HG02870 (cell line): ENCODE data around the gene RNLS.
A peak's percentile ranks its signal among the peaks of the same experiment; 100 is the strongest.

Experiments
- ATAC-seq: cut with Tn5 transposase; IDR thresholded peaks from one replicate; pipeline ENCODE4 v1.9.1; 2021; ENCODE audit warnings: mild to moderate bottlenecking, moderate library complexity; ENCODE audit not compliant: unreplicated experiment

The RNLS gene

DNA sequence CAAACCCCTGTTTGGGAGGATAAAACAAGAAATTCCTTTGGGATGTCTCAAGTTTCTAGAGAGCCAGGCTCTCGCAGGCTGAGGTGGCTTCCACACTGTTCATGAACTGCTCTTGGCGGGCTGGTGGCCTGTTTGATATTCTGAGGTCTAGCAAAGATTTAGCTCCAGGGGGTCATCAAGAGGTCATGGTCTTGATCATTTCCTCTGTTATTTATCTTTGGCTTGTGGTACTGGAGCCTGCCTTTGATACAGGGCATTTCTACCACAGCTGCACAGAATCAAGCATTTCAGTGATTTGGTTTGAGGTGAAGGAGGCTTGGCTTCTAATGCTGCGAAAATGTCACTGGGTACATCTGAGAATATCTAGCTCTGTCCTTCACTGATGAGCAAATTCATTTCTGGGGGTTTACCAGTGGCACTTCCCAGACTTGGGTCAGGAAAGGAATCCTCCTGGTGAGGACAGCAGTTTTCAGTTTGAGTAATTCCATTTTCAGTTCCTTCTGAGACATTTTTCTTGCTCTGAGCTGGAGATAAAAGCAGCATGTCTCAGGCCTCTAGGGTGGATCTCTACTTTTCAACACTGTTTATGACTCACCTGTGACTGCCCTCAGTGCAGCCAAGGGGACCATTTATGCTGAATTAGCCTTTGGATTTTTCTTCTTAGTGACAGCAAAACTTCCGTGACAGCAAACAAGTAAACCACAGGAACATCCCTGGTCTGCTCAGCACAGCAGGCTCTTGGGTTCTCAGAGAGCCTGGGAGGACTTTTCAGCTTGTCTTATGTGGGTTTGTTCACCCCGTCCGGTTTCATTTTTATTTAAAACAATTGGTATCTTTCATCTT, 312.0 kb downstream of the RNLS start:
- ATAC-seq, result peak; percentile 90

DNA sequence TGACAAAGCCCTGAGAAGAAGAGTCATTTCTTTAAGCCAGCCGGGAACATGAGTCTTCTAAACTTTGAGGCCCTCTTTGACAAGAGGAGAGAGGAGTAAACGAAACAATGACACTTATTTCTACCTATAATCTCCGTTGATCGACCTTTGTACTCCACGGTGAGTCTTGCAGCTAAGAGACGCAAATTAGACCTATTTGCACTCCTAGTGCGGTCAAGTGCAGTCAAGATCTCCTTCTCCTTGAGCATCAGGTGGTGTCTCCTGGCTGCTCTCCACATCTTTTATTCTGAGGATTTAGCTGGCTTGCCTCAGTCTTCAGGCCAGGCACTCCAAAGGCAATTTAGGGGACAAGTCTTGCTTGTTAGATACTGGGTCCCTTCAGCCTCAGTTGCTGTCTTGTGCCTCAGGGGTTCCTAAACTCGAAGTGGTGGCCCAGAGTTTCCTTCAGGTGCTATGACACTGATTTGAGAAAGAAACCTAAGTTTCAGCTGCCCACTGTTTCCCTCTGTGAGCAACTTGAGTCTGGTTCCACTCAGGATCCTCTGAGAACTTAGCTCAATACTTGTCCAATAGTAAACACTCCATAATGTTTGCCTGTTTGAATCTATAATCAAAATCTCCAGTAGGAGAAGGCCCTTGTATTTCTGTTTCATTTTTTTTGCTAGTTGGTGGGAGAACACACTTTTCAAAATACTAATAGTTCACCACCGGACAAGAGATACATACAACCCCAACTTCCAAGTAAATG, 312.9 kb downstream of the RNLS start:
- no peak for ATAC-seq

GRCh38 chr10:88262591-88263234, 320.4 kb downstream of the RNLS start:
- ATAC-seq, result no peak

DNA sequence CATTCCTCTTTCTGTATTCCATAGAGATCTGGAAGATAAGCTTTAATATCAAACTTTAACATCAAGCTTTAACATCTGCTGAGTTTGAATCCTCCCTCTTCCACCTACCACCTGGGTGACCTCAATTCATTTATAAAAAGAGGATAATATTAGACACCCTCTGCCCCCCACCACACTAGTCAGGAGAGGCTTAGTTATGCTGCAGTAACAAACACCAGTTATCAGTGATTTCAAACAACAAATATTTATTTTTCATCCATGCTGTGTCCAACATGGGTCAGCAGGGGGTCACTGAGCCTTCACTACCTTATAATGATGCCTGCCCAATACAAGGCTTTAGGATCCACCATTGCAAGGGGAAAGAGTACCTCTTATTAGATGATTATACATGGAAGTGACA, 322.0 kb downstream of the RNLS start:
- ATAC-seq, result no peak

DNA sequence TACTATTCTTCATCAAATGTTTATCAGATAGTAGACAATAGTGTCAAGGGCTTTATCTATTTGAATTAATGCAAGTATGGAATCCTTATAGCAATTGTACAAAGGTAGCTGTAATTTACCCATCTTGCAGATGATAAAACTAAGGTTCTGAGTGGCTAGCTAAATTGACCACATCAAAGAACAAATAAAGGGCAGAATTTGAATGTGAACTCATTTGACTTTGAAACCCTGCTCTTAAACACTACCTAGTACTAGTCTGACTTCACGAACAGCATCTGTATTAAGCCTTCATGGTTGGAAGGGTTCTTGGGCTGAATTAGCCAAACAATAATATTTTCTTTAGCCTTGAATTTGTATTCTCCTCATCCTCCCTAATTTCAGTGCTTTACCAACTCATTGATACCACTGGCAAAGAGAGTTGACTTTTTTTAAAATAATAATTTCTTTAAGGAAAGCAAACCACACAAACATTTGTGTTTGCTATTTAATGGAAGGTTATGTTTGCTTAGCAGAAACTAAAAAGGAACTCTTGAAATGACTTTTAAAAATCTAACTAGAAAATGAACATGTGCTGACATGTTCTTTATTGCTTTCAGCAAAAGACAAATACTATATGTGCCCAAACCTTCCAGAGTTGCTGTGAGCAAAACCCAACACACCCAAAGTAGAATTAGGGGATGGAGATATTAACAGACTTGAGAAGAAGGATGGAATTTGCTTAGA, 322.6 kb downstream of the RNLS start:
- peak; percentile 83 for ATAC-seq

DNA sequence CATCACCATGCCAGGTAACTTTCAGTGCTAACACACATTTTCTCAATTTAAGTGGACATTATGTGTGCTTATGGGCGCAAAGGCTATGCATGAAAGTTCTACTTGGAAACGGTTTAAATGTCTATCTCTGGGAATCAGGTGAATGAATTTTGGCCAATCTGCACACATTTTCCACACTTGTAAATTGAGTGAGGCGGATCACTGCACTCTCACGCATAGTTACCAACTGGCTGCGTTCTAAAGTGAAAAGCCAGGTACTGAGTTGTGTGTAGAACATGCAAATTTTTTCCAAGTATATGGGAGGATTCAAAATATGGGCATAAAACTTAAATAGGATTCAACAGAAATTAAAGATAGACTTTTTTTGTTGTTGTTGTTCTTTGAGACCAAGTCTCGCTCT, 323.7 kb downstream of the RNLS start:
- no peak for ATAC-seq

DNA sequence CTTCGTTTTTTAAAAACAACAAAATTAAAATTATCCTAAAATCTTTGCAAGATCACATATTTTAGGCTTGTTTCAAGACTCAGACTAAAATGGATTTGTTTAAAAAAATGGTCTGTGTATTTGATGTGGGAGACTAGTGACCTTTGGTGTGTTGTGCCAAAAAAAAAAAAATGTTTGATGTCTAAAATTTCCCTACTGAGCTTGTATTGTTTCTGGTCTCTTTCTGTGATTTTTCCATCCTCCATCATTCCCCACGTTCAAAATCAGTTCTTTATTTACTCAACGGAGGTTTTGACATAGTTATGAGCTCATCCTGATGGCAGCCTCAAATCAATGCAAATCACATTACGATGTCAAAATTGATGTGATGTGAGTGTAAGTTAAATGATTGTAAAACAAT, 326.2 kb downstream of the RNLS start:
- ATAC-seq, result no peak

GRCh38 chr10:88256013-88256680, 327.0 kb downstream of the RNLS start:
- no peak for ATAC-seq

GRCh38 chr10:88254091-88254490, 329.0 kb downstream of the RNLS start:
- ATAC-seq, result peak; percentile 57

DNA sequence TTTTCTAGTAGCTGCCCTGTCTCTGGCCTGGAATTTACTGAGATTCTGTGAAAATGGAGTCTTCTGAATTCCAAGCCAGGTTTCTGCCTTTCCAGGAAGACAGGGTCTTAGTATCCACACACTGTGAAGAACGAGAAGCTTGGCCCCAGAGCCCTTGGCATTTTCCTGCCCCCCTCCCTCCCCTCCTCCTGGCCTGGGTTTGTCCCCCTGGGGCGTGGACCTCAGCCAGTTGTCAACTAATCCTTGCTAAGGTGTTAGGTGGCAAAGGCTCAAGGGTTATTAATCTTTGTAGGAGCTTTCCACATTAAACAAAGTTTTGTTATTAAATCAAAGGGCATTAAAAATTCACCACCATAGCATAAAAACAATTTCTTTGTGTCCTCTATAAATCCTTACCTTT, 329.5 kb downstream of the RNLS start:
- ATAC-seq, result no peak

DNA sequence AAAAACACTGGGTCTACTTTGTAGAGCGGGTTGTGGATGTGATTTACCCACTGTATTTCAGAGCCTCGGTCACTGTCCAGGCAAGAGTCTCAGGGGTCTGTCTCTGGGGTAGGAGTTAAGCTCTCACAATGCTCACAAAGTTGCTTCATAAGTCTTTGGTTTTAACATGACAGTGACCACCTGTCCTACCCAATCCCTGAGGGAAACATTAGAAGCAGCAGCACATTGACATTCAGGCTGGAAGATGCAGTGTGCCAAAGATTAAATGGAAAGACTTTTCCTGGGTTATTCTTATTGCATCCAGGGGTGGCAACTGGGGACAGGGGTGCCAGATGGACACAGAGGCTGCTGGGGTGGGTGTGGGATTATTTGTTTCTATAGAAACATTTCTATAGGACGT, 330.0 kb downstream of the RNLS start:
- ATAC-seq, result no peak

GRCh38 chr10:88249450-88249849, 333.7 kb downstream of the RNLS start:
- ATAC-seq, result no peak

- ATAC-seq, result no peak
These were observed 336.4 kb downstream of the RNLS start for GRCh38 chr10:88246675-88247074.

GRCh38 chr10:88245974-88246511, 337.1 kb downstream of the RNLS start:
- ATAC-seq, result no peak

DNA sequence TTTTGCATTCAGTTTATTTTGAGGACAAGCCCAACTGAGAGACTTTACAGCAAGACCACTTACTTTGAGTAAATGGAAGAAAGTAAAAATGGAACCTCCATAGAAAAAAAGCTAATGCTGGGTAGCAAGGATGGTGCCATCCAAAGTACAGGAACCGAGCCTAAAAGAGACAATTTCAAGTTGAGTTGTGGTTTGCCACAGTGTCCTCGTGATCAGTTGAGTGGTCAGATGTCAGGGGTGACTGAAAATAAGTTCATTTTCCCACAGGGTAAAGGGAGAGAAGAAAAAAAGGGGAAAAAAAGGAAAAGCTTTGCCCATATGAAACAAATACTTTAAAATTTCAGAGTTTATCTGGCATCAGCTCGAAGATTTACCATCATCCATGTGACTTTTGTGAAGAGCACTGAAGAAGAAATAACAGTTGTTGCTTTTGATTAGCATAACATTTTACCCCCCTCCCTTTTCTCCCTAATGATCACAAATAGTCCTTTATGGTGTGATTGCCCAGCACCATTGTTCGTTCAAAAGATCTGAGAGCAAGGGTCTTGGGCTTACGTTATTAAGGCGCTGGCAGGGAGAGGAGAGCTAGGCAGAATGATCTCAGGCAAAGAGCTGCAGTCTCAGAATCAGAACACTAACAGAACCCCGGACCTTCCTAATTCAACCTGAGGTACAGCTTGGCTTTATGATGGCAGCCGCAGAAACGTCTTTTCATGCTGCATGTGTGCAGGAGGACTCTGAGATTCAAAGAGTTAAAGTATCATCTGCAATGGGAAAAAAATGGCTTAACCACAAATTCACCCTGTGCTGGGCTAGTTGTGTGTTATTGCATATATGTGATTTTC, 338.1 kb downstream of the RNLS start:
- no peak for ATAC-seq

GRCh38 chr10:88243836-88244730, 339.0 kb downstream of the RNLS start:
- ATAC-seq, result no peak

DNA sequence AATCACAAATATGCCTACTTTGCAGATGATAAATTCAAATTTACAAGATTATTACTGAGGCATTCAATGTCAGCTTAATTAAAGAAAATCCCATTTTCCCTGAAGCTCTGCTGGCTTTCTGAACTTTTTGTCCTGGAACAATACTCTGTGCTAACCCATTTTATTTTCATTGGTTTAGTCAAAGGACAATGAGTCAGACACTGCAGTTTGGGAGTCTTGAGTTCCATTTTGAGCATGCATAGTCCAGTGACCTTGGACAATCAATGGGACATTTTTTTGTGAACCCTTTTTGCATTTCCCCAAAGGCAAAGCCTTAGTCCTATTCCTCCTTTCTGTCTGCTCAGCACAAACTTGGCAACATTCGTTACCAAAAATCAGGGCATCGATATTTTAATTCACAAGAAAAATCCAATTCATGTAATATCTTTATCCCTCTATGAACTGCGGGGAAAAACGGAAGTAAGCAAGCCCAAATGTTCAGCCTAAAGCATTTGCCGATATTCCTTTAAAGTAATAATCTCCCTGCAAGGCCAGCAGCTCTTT, 339.8 kb downstream of the RNLS start:
- ATAC-seq, result no peak

DNA sequence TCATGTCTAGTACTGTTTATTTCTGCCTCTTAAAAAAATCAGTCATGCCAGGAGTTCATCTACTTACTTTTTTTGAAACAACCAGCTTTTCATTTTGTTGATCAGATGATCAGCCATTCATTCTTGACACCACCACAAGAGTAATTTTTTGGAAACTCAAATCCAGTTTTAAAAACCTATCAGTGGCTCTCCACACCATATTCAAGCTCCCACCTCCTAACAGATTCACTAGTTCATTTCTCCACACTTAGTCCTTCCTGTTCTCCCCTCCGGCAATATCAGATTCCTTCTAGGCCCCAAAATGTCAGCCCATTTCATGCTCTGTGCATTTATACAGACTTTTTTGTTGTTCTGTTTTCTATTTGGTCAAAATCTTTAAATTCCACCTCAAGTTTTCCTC, 341.6 kb downstream of the RNLS start:
- ATAC-seq, result no peak
